NB4 (cell line): ENCODE data around the gene ARMC9.

ENCODE experiments used
- POLR2A ChIP-seq: IDR thresholded peaks from 2 replicates; pipeline ENCODE4 v1.6.1; 2011; ENCODE audit warnings: mild to moderate bottlenecking; ENCODE audit not compliant: insufficient read length; ENCODE audit errors: extremely low read depth
- TF ChIP-seq, protein P1 (sequence below): IDR thresholded peaks from one replicate; pipeline ENCODE4 v1.5.1; 2012; ENCODE audit warnings: low read depth, low read length
- TF ChIP-seq, protein P2 (sequence below): IDR thresholded peaks from 2 replicates; pipeline ENCODE4 v1.6.1; 2011; ENCODE audit warnings: low read depth, low read length

DNA sequence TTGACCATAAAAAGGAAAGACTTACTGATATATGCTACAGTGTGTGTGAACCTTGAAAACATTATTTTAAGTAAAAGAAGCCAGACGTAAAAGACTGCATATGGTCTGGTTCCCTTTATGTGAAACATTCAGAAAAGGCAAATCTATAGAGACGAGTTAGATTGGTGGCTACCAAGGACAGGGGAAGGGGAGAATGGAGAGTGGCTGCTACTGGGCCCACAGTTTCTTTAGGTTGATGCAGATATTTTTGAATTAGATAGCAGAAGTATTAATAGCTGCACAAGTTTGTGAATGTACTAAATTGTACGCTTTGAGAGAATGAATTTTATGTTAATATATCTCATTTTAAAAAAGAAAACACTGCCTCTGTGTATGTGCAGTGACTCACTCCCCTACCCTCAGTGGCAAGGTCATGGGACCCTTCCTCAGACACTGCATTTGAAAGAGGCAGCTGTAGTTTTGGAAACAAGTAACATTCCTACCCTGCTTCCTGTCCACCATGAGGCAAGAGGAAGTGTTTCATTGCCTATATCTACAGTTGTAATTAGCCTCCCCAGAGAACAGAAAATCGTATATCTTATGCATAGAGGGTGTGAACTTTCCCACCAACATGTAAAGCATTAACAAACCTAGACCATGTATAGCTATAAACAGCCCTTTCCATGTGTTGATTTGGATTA lies 29.8 kb upstream of the ARMC9 start:
- TF ChIP-seq, protein P1, sequence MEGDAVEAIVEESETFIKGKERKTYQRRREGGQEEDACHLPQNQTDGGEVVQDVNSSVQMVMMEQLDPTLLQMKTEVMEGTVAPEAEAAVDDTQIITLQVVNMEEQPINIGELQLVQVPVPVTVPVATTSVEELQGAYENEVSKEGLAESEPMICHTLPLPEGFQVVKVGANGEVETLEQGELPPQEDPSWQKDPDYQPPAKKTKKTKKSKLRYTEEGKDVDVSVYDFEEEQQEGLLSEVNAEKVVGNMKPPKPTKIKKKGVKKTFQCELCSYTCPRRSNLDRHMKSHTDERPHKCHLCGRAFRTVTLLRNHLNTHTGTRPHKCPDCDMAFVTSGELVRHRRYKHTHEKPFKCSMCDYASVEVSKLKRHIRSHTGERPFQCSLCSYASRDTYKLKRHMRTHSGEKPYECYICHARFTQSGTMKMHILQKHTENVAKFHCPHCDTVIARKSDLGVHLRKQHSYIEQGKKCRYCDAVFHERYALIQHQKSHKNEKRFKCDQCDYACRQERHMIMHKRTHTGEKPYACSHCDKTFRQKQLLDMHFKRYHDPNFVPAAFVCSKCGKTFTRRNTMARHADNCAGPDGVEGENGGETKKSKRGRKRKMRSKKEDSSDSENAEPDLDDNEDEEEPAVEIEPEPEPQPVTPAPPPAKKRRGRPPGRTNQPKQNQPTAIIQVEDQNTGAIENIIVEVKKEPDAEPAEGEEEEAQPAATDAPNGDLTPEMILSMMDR = no peak
- no peak for TF ChIP-seq POLR2A
- TF ChIP-seq, protein P2, sequence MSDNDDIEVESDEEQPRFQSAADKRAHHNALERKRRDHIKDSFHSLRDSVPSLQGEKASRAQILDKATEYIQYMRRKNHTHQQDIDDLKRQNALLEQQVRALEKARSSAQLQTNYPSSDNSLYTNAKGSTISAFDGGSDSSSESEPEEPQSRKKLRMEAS = peak; percentile 45; the same call in 1 of the 2 replicates
